Activated CD4-positive, alpha-beta T cell treated with anti-CD3 and anti-CD28 coated beads for 1 hour (primary cell): ENCODE measurements around the gene RBM23.
"Not testable (repeated sequence)": the region's sequence is repeated elsewhere in the genome, so short reads cannot be mapped to it uniquely, and the experiment has no call there.

Experiments used
- DNase-seq: peaks from one replicate; pipeline ENCODE4 v3.0.0-alpha.2; 2020

RBM23 gene

DNA sequence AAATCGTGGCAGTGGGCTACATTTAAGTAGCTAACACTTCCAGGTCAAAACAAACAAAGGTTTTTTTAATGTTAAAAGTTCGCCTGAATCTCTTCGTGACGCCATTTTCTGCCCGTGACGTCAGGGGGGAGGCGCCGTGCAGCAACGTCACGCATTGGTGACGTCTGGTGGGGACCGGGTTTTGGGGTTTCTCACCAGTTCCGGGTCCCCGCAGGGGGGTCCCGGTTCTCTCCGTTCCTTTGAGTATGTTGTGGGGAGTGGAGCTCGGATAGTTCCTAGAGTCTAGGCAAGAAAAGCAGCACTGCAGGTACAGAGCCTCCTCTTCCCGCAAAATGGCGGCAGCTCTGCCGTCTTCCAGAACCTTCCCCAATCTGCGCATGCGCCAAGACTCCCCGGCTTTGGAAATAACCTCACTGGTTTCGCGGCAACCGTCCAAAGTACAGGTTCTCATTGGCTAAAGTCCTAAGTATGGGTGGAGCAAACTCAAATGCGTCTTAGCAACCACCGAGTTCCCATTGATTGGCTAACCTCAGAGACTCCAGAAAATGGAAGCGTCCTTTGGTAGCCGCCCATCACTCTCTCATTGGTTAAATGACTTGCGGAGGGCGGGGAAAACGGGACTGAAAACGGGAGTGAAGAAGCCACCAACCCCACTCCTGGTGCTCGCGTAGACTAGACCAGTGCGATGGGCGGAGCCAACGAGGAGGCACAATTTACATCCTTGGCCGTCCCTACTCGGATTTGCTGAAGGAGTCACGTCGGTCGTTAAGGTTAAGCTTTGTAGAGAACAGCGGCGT, at the start of gene RBM23:
Gene RBM23 (minus strand): TSS at position 346 of the 797 bp plus-strand sequence.
- DNase-seq, result peak; percentile 100

- DNase-seq, result no peak
These were observed 47.9 kb upstream of the RBM23 start for GRCh38 chr14:22966783-22967269.

DNA sequence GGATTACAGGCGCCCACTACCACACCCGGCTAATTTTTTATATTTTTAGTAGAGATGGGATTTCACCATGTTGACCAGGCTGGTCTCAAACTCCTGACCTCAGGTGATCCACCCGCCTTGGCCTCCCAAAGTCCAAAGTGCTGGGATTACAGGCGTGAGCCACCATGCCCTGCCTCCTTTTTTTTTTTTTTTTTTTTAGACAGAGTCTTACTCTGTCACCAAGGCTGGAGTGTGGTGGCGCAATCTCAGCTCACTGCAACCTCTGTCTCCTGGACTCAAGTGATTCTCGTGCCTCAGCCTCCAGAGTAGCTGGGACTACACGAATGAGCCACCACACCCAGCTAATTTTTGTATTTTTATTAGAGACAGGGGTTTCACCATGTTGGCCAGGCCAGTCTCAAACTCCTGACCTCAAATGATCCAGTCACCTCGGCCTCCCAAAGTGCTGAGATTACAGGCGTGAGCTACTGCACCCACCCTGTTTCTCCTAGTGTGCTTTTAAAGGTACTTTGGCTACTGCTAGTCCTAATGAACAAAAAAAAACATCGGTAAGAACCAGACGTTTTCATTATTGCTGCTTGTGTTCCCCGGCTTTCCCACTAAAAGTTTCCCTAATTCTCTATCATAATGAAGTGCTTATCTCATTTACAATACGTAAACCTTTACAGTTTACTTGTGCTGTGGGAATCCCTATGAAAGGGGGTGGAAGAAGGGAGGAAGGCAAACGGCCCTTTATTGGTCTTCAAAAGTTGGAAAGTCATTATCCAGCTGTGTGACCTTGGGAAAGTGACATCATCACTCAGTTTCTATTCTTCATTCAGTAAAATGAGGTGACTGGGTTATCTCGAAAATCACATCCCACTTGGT, 47.2 kb upstream of the RBM23 start:
- not testable (repeated sequence) for DNase-seq

DNA sequence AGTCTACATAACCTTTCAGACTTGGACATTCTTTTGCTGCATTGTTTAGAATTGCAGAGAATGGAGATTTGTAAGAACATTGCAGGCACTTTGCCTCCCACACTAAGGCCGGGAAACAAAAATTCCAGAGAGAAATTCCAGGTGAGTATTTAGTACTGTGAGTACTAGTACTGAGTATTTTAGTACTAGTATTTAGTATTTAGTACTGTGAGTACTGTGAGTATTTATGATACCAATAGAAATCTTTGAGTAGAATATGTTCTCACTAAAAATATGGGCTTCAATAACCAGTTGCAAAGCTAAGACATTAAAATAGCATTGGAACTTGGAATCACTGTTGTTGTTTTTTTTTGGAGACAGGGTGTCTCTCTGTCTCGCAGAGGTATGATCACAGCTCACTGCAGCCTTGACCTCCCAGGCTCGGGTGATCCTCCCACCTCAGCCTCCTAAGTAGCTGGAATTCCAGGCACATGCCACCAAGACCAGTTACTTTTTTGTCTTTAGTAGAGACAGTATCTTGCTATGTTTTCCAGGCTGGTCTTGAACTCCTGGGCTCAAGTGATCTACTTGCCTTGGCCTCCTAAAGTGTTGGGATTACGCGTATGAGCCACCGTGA, 43.2 kb upstream of the RBM23 start:
- DNase-seq, result no peak

- DNase-seq, result no peak
These were observed 37.0 kb upstream of the RBM23 start for GRCh38 chr14:22955702-22956569.

- DNase-seq, result no peak
These were observed 33.5 kb upstream of the RBM23 start for GRCh38 chr14:22952418-22952817.

GRCh38 chr14:22951795-22952194, 32.8 kb upstream of the RBM23 start:
- not testable (repeated sequence) for DNase-seq

DNA sequence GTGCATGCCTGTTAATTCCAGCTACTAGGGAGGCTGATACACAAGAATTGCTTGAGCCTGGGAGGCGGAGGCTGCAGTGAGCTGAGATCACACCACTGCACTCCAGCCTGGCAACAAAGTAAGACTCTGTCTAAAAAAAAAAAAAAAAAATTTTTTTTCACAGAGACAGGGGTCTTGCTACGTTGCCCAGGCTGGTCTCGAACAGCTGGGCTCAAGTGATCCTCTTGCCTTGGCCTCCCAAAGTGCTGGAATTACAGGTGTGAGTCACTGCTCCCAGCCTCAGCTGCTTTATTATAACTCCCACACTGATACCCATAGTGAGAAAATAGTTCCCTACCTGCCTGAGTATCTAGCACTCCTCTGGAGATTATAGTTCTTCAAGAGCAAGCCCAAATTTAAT, 26.7 kb upstream of the RBM23 start:
- DNase-seq, result no peak

GRCh38 chr14:22939684-22940083, 20.7 kb upstream of the RBM23 start:
- DNase-seq, result no peak

DNA sequence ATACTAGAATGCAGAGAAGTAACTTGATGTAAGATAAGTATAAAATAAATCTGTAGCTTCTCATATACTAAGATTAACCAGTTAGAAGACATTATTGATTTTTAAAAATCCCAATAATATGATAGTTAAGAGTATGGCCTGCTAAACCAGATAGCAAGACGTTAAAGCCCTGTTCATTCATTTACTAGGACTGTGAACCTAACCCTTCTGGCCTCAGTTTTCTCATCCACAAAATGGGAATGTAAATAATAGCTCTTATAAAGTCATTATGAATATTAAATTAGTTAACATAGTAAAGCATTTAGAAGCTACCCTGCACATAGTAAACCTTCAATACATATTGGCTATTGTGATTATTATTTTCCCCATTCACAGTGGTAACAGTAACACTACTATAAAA, 16.2 kb upstream of the RBM23 start:
- DNase-seq, result no peak

DNA sequence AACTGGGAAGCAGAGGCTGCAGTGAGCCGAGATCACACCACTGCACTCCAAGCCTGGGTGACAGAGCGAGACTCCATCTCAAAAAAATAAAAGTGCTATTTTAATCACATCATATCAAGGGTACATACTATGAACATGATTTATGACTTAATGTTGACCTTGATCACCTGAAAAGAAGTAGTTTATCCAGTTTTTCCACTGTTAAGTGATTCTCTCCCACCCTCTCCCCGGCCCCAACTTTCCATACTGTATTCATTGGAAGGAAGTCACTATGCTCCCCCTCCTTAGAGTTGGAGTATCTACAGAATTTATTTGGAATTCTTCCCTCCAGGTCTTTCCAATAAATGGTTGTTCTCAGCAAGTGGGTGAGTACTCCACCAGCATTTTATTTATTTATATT, 13.2 kb upstream of the RBM23 start:
- no peak for DNase-seq

- DNase-seq, result no peak
These were observed 11.0 kb upstream of the RBM23 start for GRCh38 chr14:22929961-22930364.

DNA sequence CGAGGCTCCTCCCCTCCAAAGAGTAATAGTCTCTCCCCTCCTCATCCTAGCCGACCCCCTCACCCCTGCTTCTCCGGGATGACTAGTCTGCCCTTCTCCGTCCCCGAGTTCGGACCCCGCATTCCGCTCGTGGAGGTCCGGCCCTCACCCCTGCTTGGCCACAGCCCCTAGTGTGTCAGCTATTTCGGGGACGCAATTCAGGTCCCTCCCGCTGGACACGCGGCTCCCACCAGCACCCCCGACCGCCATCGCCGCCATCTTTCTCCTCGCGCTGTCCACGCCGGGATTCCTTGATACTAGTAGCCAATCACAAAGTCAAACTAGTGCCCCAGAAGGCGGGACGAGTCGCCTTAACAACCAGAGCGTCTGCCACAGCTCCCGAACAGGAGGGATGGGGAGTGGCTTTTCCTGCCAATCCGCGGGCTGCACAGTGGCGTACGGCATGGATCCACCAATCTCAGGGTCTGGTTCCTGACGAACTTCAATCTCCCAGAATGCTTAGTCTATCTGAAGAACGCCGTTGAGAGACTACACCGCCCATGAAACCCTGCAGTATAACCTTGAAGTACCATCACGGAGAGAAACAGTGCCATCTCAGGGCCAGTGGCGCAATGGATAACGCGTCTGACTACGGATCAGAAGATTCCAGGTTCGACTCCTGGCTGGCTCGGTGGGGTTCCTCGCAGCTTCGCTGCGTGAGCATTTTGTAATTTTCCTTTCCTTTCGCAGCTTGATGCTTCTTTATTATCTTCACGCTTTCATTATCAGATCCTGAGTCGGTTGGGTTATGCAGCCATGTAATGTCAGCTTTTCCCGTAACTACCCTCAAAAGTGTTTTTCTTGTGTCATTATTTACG, 10.4 kb upstream of the RBM23 start, which contains the start of gene PRMT5:
Gene PRMT5 (minus strand): TSS at position 273 of the 857 bp plus-strand sequence. CDS start 15 bp downstream, at position 258.
- peak; percentile 95 for DNase-seq

GRCh38 chr14:22928237-22929103, 9.5 kb upstream of the RBM23 start:
- no peak for DNase-seq

DNA sequence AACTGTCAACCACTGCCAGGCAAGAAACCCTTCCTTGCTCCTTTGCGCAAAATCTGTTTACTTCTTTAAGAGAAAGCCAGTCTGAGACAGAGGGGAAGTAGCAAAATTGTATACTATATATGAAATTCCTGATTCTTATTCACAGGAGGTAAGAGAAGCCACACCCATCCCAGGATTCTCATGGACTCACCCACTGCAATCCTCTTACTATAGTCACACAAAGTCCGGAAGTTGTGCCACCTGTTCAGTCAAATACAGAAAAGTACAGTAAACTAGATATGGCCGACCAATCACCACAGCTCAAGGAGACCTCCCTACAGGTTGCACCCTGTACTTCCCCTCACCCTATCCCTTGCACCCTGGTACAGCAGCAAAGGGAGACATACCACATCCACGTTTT, 7.4 kb upstream of the RBM23 start:
- DNase-seq, result no peak

GRCh38 chr14:22925513-22925912, 6.6 kb upstream of the RBM23 start:
- no peak for DNase-seq

GRCh38 chr14:22923746-22924145, 4.8 kb upstream of the RBM23 start:
- no peak for DNase-seq

GRCh38 chr14:22922294-22922693, 3.3 kb upstream of the RBM23 start:
- no peak for DNase-seq

DNA sequence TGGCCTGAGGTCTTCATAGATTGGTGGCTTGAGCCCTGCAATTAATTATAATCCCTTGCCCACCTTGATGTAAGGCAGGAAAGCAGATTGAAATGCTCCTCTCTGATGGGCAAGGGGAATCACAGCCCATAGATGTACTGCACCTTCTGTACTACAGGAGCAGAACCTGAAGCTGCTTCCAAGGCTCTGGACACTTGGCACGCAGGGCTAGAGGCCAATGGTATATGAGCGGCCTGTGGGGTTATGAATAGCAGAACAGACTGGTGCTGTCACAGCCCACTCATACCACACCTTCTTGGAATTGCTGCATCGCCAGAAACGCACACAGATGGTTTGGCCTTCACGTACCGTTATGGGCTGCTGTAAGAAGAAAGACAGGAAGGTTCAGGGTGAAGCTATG, 1.7 kb upstream of the RBM23 start:
- no peak for DNase-seq

- DNase-seq, result no peak
These were observed 612 bp upstream of the RBM23 start for GRCh38 chr14:22919601-22919921.
